Effector memory CD4-positive, alpha-beta T cell (primary cell): ENCODE measurements around the gene SETBP1.

Experiments used
- DNase-seq, 3 donors: peaks; one replicate each; pipeline ENCODE4 v3.0.0-alpha.2; 2020
- H3K27ac ChIP-seq: 2 replicates; pipeline ENCODE4 v1.7.0; 2013; ENCODE audit warnings: mild to moderate bottlenecking, low read length, moderate library complexity; ENCODE audit not compliant: insufficient read depth, poor library complexity, severe bottlenecking
- H3K27me3 ChIP-seq: replicated peaks from 2 replicates; pipeline ENCODE4 v1.7.0; 2013; ENCODE audit warnings: mild to moderate bottlenecking, low read length; ENCODE audit not compliant: insufficient read depth, control insufficient read depth, poor library complexity, severe bottlenecking
- H3K36me3 ChIP-seq: 2 replicates; pipeline ENCODE4 v1.7.0; 2013; ENCODE audit warnings: mild to moderate bottlenecking, low read length, moderate library complexity; ENCODE audit not compliant: control insufficient read depth, insufficient read depth
- H3K4me1 ChIP-seq: 2 replicates; pipeline ENCODE4 v1.7.0; 2013; ENCODE audit warnings: low read length, mild to moderate bottlenecking; ENCODE audit not compliant: control insufficient read depth, insufficient read depth, poor library complexity, severe bottlenecking
- H3K4me3 ChIP-seq: 2 replicates; pipeline ENCODE4 v1.7.0; 2013; ENCODE audit warnings: low read length, low read depth, mild to moderate bottlenecking; ENCODE audit not compliant: insufficient read depth, poor library complexity, severe bottlenecking
- H3K9me3 ChIP-seq: 2 replicates; pipeline ENCODE4 v1.7.0; 2013; ENCODE audit warnings: mild to moderate bottlenecking, low read length, moderate library complexity; ENCODE audit not compliant: control insufficient read depth

Gene SETBP1

GRCh38 chr18:44935455-44935854, 254.8 kb downstream of the SETBP1 start:
- no peak overlapping the region for H3K4me3 ChIP-seq
- H3K36me3 ChIP-seq = no peaks in the 10 kb centered on the region
- H3K9me3 ChIP-seq = no peaks in the 10 kb centered on the region
- no peak overlapping the region for H3K27ac ChIP-seq
- no peak for DNase-seq
- H3K27me3 ChIP-seq = no peaks in the 10 kb centered on the region
- H3K4me1 ChIP-seq = no peaks in the 10 kb centered on the region

GRCh38 chr18:44936485-44936884, 255.8 kb downstream of the SETBP1 start:
- H3K4me1 ChIP-seq = no peaks in the 10 kb centered on the region
- no peaks in the 10 kb centered on the region for H3K9me3 ChIP-seq
- no peak for DNase-seq
- no peak overlapping the region for H3K27ac ChIP-seq
- no peaks in the 10 kb centered on the region for H3K36me3 ChIP-seq
- no peak overlapping the region for H3K4me3 ChIP-seq
- H3K27me3 ChIP-seq = no peaks in the 10 kb centered on the region

GRCh38 chr18:44937960-44938719, 257.5 kb downstream of the SETBP1 start:
- H3K27me3 ChIP-seq = no peaks in the 10 kb centered on the region
- no peaks in the 10 kb centered on the region for H3K4me1 ChIP-seq
- H3K4me3 ChIP-seq = no peak overlapping the region
- H3K36me3 ChIP-seq = no peaks in the 10 kb centered on the region
- no peak for DNase-seq
- no peak overlapping the region for H3K27ac ChIP-seq
- H3K9me3 ChIP-seq = no peaks in the 10 kb centered on the region

GRCh38 chr18:44938720-44939665, 258.3 kb downstream of the SETBP1 start:
- Histone ChIP-seq H3K4me1 (no peaks in the 10 kb centered on the region), H3K9me3 (no peaks in the 10 kb centered on the region), H3K4me3 (no peak overlapping the region), H3K27me3 (no peaks in the 10 kb centered on the region), H3K27ac (no peak overlapping the region), H3K36me3 (no peaks in the 10 kb centered on the region)
- no peak for DNase-seq

GRCh38 chr18:44941516-44941915, 260.8 kb downstream of the SETBP1 start:
- no peaks in the 10 kb centered on the region for H3K36me3 ChIP-seq
- no peaks in the 10 kb centered on the region for H3K9me3 ChIP-seq
- no peaks in the 10 kb centered on the region for H3K4me1 ChIP-seq
- no peak overlapping the region for H3K27ac ChIP-seq
- no peak for DNase-seq
- H3K27me3 ChIP-seq = no peaks in the 10 kb centered on the region
- H3K4me3 ChIP-seq = no peak overlapping the region

GRCh38 chr18:44942073-44942472, 261.4 kb downstream of the SETBP1 start:
- H3K36me3 ChIP-seq = no peaks in the 10 kb centered on the region
- H3K27ac ChIP-seq = no peak overlapping the region

GRCh38 chr18:44943311-44943881, 262.7 kb downstream of the SETBP1 start:
- Histone ChIP-seq H3K9me3 (no peaks in the 10 kb centered on the region), H3K4me3 (no peak overlapping the region), H3K4me1 (no peaks in the 10 kb centered on the region), H3K27me3 (no peaks in the 10 kb centered on the region), H3K36me3 (no peaks in the 10 kb centered on the region), H3K27ac (no peak overlapping the region)
- DNase-seq = no peak

More at GRCh38 chr18:44942073-44942472, 261.4 kb downstream of the SETBP1 start:
- no peak for DNase-seq
- Histone ChIP-seq H3K27me3 (no peaks in the 10 kb centered on the region), H3K4me1 (no peaks in the 10 kb centered on the region), H3K4me3 (no peak overlapping the region), H3K9me3 (no peaks in the 10 kb centered on the region)

- Histone ChIP-seq H3K27ac (no peak overlapping the region), H3K4me1 (no peaks in the 10 kb centered on the region), H3K9me3 (no peaks in the 10 kb centered on the region), H3K36me3 (no peaks in the 10 kb centered on the region), H3K4me3 (no peak overlapping the region), H3K27me3 (no peaks in the 10 kb centered on the region)
- no peak for DNase-seq
Measured at GRCh38 chr18:44944461-44944860, 263.8 kb downstream of the SETBP1 start.

GRCh38 chr18:44945888-44946401, 265.3 kb downstream of the SETBP1 start:
- no peak for DNase-seq
- H3K36me3 ChIP-seq = no peaks in the 10 kb centered on the region
- no peak overlapping the region for H3K27ac ChIP-seq
- no peaks in the 10 kb centered on the region for H3K4me1 ChIP-seq
- no peak overlapping the region for H3K4me3 ChIP-seq
- H3K9me3 ChIP-seq = no peaks in the 10 kb centered on the region
- no peaks in the 10 kb centered on the region for H3K27me3 ChIP-seq
